SH-SY5Y (cell line): ENCODE measurements around the gene CCDC177.

ENCODE experiments used
- GATA2 ChIP-seq: IDR thresholded peaks from 2 replicates; pipeline ENCODE4 v1.6.1; 2011; ENCODE audit warnings: mild to moderate bottlenecking, low read depth, low read length
- GATA3 ChIP-seq: IDR thresholded peaks from 2 replicates; pipeline ENCODE4 v1.6.1; 2011; ENCODE audit warnings: low read depth, mild to moderate bottlenecking, low read length, moderate library complexity

DNA sequence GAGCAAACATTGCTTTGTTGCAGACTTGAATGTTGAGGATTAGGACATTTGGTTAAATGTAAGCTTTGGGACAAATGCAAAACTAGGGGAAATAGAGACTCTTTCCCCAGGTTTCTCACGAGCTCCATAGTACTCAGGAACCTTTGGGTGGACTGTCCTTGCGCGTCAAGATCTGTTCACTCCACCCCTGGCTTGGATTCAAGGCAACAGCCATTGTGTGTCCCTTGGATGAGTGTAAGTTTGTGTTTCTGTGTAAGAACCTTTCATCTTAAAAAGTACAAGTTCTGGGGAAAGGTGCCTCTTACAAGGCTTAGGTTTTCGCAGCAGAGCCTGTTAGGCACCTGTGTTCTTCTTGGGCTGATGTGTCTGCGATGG is 40.4 kb upstream of the CCDC177 start:
- TF ChIP-seq GATA2 (no peak), GATA3 (no peak)
